GM12878 (cell line): ENCODE data around the gene CES3. TPM values are rescaled to one million over a fixed set of nuclear protein-coding genes. Genes with fewer than 3 reads are reported as not detected.

Source experiments
- ATAC-seq: fragments of 200-7000 bp; cut with Tn5 transposase; 3 replicates; pipeline ENCODE4 v1.9.1; 2020; ENCODE audit warnings: mild to moderate bottlenecking, moderate library complexity
- BruUV-seq: library from RNA; stranded (reverse); fragments of 400-500 nt; replicated peaks from 2 replicates; lab custom pipeline; 2021; lab: Mats Ljungman, UMichigan
- CTCF ChIA-PET: fragments of 300-600 bp; sonication (Branson Sonifier 250); formaldehyde crosslinking; extraction: SDS; loops from one replicate; lab custom pipeline; 2021; ENCODE audit warnings: inconsistent platforms; lab: Yijun Ruan, JAX
- POLR2A ChIA-PET: fragments of 350-600 bp; formaldehyde crosslinking; extraction: SDS; loops from one replicate; lab custom pipeline; 2021; ENCODE audit warnings: inconsistent platforms; lab: Charles Lee
- RAD21 ChIA-PET: fragments of 300-600 bp; sonication (Branson Sonifier 250); formaldehyde crosslinking; loops from one replicate; lab custom pipeline; 2023; ENCODE audit warnings: antibody characterized with exemption; ENCODE audit not compliant: unreplicated experiment; lab: Charles Lee
- SMC1A ChIA-PET: fragments of 300-600 bp; sonication (Branson Sonifier 250); formaldehyde crosslinking; loops from one replicate; lab custom pipeline; 2023; ENCODE audit not compliant: unreplicated experiment, uncharacterized antibody; lab: Charles Lee
- DNase-seq: peaks from one replicate; pipeline ENCODE4 v3.0.0-alpha.2; 2011; ENCODE audit warnings: low read depth, low spot score
- FAIRE-seq: peaks from 3 replicates; lab custom pipeline; 2011; peaks lifted over from hg19 to GRCh38; lab: Jason Lieb, UNC
- H2AFZ ChIP-seq: 2 replicates; pipeline ENCODE4 v1.6.0; 2011; ENCODE audit warnings: low read depth, low read length, control low read depth; ENCODE audit not compliant: control insufficient read depth
- H3K27ac ChIP-seq: 2 replicates; pipeline ENCODE4 v1.5.1; 2011; ENCODE audit warnings: control low read depth; ENCODE audit not compliant: control insufficient read depth, insufficient read depth
- H3K27me3 ChIP-seq, 2 experiments: replicated peaks in 1 of 2; 2 replicates each; pipeline versions ENCODE4 v1.6.0 to v1.6.1; 2011; ENCODE audit warnings: low read length in 1 of 2; ENCODE audit not compliant: control insufficient read depth in 2 of 2, insufficient read depth in 2 of 2
- H3K36me3 ChIP-seq, 2 experiments: 2 replicates each; pipeline ENCODE4 v1.5.1; 2011; ENCODE audit warnings: low read length in 1 of 2; ENCODE audit not compliant: control insufficient read depth in 2 of 2, insufficient read depth in 2 of 2
- H3K4me1 ChIP-seq: 2 replicates; pipeline ENCODE4 v1.6.1; 2011; ENCODE audit warnings: mild to moderate bottlenecking, low read length, moderate library complexity, mixed read lengths; ENCODE audit not compliant: control insufficient read depth, insufficient read depth
- H3K4me2 ChIP-seq: 2 replicates; pipeline ENCODE4 v1.6.0; 2011; ENCODE audit warnings: control low read depth; ENCODE audit not compliant: control insufficient read depth, insufficient read depth
- H3K4me3 ChIP-seq: fragments of 200-600 bp; sonication (generic); 2 replicates; pipeline ENCODE4 v1.5.1; 2016
- H3K79me2 ChIP-seq: 2 replicates; pipeline ENCODE4 v1.6.0; 2011; ENCODE audit warnings: low read length; ENCODE audit not compliant: control insufficient read depth, insufficient read depth
- H3K9ac ChIP-seq: 2 replicates; pipeline ENCODE4 v1.8.0; 2011; ENCODE audit warnings: low read length, control low read depth, mixed read lengths; ENCODE audit not compliant: control insufficient read depth, insufficient read depth
- H3K9me3 ChIP-seq: replicated peaks from 3 replicates; pipeline ENCODE4 v1.5.1; 2011; ENCODE audit warnings: mild to moderate bottlenecking, low read length; ENCODE audit not compliant: control insufficient read depth, insufficient read depth
- H4K20me1 ChIP-seq: 2 replicates; pipeline ENCODE4 v1.6.0; 2011; ENCODE audit not compliant: control insufficient read depth, insufficient read depth
- ATF7 ChIP-seq: fragments of 450-650 bp; IDR thresholded peaks from 2 replicates; pipeline ENCODE4 v1.6.1; 2016; ENCODE audit warnings: low read depth, mild to moderate bottlenecking
- MTA2 ChIP-seq: fragments of 450-650 bp; IDR thresholded peaks from 2 replicates; pipeline ENCODE4 v1.6.1; 2016; ENCODE audit warnings: low read depth, mild to moderate bottlenecking, moderate library complexity
- POLR2AphosphoS2 ChIP-seq: IDR thresholded peaks from 2 replicates; pipeline ENCODE4 v1.6.1; 2011; ENCODE audit warnings: low read depth, mild to moderate bottlenecking, low read length, improper control_type of control experiment, moderate library complexity
- RELA ChIP-seq: fragments of 450-650 bp; IDR thresholded peaks from 2 replicates; pipeline ENCODE4 v1.8.0; 2014; ENCODE audit warnings: borderline replicate concordance; ENCODE audit not compliant: partially characterized antibody
- SMC3 ChIP-seq: IDR thresholded peaks from 2 replicates; pipeline ENCODE4 v1.6.1; 2011; ENCODE audit warnings: low read length, improper control_type of control experiment, borderline replicate concordance
- YBX1 ChIP-seq: fragments of 450-650 bp; IDR thresholded peaks from 2 replicates; pipeline ENCODE4 v1.6.1; 2016; ENCODE audit warnings: antibody characterized with exemption
- ZNF384 ChIP-seq: IDR thresholded peaks from 2 replicates; pipeline ENCODE4 v1.6.1; 2012; ENCODE audit warnings: low read depth, mild to moderate bottlenecking, low read length, improper control_type of control experiment, borderline replicate concordance
- ZNF687 ChIP-seq: fragments of 450-650 bp; IDR thresholded peaks from 2 replicates; pipeline ENCODE4 v1.6.1; 2017; ENCODE audit warnings: mild to moderate bottlenecking, moderate library complexity
- WGBS: methylation state at CpG from one replicate; pipeline ENCODE4 v1.1.6; 2016; ENCODE audit warnings: low lambda C conversion rate; ENCODE audit not compliant: insufficient replicate concordance, insufficient coverage; ENCODE audit errors: missing lambda C conversion rate; 5-methylcytosine and 5-hydroxymethylcytosine counted together
- in situ Hi-C: fragments of 300-500 bp; cut with MboI; formaldehyde crosslinking; loops from 9 replicates; pipeline ENCODE4 v1.14.3; 2018; ENCODE audit warnings: mixed read lengths
- intact Hi-C: fragments of 100-400 bp; cut with micrococcal nuclease; formaldehyde crosslinking; loops from one replicate; pipeline ENCODE4 v1.14.2; 2022; ENCODE audit not compliant: unreplicated experiment
- polyA plus RNA-seq, 11 experiments: library from polyadenylated mRNA; depleted of rRNA in 4 of 11; unstranded in 6 of 11; stranded (reverse) in 5 of 11; fragments of >200 nt; fragmentation: Nextera tagmentation in 4 of 11; fragmentation: Illumina TruSeq in 1 of 11; extraction: Ambion mirVana in 4 of 11; extraction: Trizol in 1 of 11; gene quantifications; 1 replicate in 1 of 11; 2 replicates in 10 of 11; pipeline versions ENCODE4 v1.2.1 to v1.2.3, GENCODE V29; 2011 to 2016; ENCODE audit warnings: inconsistent platforms in 2 of 11, missing spikeins in 2 of 11, low read depth in 1 of 11
- total RNA-seq, 4 experiments: library from RNA; depleted of rRNA in 3 of 4; stranded (reverse); fragments of >200 nt in 3 of 4; fragmentation: Illumina TruSeq in 1 of 4; extraction: Trizol in 1 of 4; gene quantifications; 2 replicates each; pipeline versions ENCODE4 v1.2.1 to v1.2.3, GENCODE V29; 2013 to 2021

The CES3 gene
- total and polyA plus RNA-seq, 10 of the 15 experiments (the other 5 are each of a cell fraction or from before 2014, with no cell fraction given), result 0.09 to 3.1 (median 0.76) TPM

- in situ Hi-C loops, result no loop called here
- no peak within 1 kb of the TSS for H3K9ac ChIP-seq
- TF ChIP-seq SMC3 (no peak), ATF7 (no peak), ZNF687 (no peak), ZNF384 (no peak), POLR2AphosphoS2 (no peak), RELA (no peak), YBX1 (no peak), MTA2 (no peak)
- 18% methylated on average over 6 of the region's 7 CpGs for WGBS
- ChIA-PET CTCF (interaction anchor here (0.6 to 1.6 kb wide), 4 partner anchors 12 to 35 kb away, joined by 3 to 5 read pairs (median 4); no protein-coding TSS in a partner anchor), POLR2A (interaction anchor here (0.8 kb wide), 1 partner anchor 12 kb away, joined by 3 read pairs; no protein-coding TSS in a partner anchor), RAD21 (interaction anchor here (0.8 to 1.1 kb wide), 2 partner anchors 9 to 24 kb away, joined by 3 to 4 read pairs; no protein-coding TSS in a partner anchor), SMC1A (interaction anchor here (1.7 kb wide), 1 partner anchor 21 kb away, joined by 3 read pairs; no protein-coding TSS in a partner anchor)
- no peaks in the 10 kb centered on the region for H3K36me3 ChIP-seq
- no peak within 1 kb of the TSS for H2AFZ ChIP-seq
- no peak within 1 kb of the TSS for H3K4me3 ChIP-seq
- no peaks in the 10 kb centered on the region for H3K4me1 ChIP-seq
- no peak within 1 kb of the TSS for H3K4me2 ChIP-seq
- H4K20me1 ChIP-seq, result no peaks in the 10 kb centered on the region
- no TSS peak for BruUV-seq
- no peaks in the 10 kb centered on the region for H3K9me3 ChIP-seq
- intact Hi-C loops, result no loop called here
- DNase-seq, result no peak
- no peaks in the 10 kb centered on the region for H3K79me2 ChIP-seq
- H3K27me3 ChIP-seq, result peaks cover 0 to 3% of the 10 kb centered on the region in 2 experiments; a peak in 2 of 4 replicates
- ATAC-seq, result no peak
- H3K27ac ChIP-seq, result no peak within 1 kb of the TSS
- FAIRE-seq, result no peak
Measured at GRCh38 chr16:66918803-66919568, 42.1 kb upstream of the CES3 start, which contains the start of gene CDH16. Gene CDH16, minus strand, starts transcription at chr16:66918885. Its CDS starts 820 bp downstream, at chr16:66918065.
